Measurements from ENCODE around the gene TMEM59L. TPM values are rescaled to one million over a fixed set of nuclear protein-coding genes. Genes with fewer than 3 reads are reported as not detected.

The TMEM59L gene
- total RNA-seq, 1 donor from 2014 or later, result not detected

DNA sequence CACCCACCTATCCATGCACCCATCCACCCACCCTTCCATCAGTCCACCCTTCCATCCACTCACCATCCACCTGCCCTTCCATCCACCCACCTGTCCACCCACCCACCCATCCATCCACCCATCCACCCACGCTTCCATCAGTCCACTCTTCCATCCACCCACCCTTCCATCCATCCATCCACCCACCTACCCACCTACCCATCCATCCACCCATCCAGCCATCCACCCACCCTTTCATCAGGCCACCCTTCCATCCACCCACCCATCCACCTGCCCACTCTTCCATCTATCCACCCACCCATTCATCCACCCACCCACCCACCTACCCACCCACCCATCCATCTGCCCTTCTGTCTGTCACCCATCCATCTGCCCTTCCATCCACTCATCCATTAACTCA is 41.2 kb downstream of the TMEM59L start:
- Mint-ChIP-seq H3K4me1 (ENCODE audit: low read depth) (no peaks in the 10 kb centered on the region), H3K27me3 (ENCODE audit: low read depth) (no peaks in the 10 kb centered on the region), H3K27ac (no peak overlapping the region), H3K9me3 (no peaks in the 10 kb centered on the region), H3K4me3 (ENCODE audit: low read depth) (no peak overlapping the region), H3K36me3 (ENCODE audit: low read depth) (no peaks in the 10 kb centered on the region)
- intact Hi-C loops (cut with micrococcal nuclease), result no loop called here
- DNase-seq (ENCODE audit: low spot score), result no peak

DNA sequence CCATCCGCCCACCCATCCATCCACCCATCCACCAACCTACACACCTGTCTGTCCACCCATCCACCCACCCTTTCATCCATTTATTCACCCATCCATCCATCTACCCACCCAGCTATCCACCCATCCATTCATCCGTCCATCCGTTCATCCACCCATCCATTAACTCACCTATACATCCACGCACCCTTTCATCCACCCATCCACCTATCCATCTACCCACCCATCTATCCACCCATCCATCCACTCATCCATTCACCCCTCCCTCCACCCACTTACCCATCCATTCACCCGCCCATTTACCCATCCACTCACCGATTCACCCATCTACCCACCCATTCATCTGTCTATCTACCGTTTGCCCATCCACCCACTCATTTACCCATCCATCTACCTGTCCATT is 41.8 kb downstream of the TMEM59L start:
- H3K36me3 Mint-ChIP-seq (ENCODE audit: low read depth), result no peaks in the 10 kb centered on the region
- no peaks in the 10 kb centered on the region for H3K9me3 Mint-ChIP-seq
- no peak for DNase-seq (ENCODE audit: low spot score)
- intact Hi-C loops (cut with micrococcal nuclease), result no loop called here
- no peaks in the 10 kb centered on the region for H3K4me1 Mint-ChIP-seq (ENCODE audit: low read depth)
- no peak overlapping the region for H3K27ac Mint-ChIP-seq
- no peak overlapping the region for H3K4me3 Mint-ChIP-seq (ENCODE audit: low read depth)
- H3K27me3 Mint-ChIP-seq (ENCODE audit: low read depth), result no peaks in the 10 kb centered on the region

DNA sequence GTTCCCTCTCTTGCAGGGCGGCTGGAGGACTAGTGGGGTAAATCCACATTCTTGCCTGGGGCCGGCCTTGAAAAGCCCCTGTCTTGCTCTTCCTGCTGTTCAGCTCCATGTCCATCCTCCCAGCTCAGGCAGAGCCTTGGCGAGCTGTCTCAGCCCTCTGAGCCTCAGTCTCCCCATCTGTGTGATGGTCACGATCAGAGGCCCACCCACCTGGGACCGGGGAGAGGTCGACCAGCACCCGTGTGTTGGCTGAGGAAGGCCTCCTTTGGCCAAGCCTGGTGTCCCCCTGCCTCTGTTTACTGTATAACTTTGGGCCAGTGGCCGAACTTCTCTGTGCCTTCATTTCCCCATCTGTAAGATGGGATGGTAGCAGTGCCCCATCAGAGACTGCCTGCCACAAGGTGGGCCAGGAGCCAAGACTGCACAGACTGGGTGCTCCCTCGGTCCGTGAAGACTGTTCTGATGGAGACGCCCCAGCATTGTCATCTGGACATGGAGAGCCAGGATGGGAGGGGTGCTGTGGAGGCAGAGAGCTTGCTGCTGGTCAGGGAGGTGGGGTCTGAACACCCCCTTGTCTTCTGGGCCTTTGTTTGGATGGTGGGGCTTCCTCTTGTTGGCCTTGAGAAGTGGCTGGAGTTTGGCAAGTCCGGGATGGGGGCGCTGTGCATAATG is 42.6 kb downstream of the TMEM59L start:
- Mint-ChIP-seq H3K4me3 (ENCODE audit: low read depth) (no peak overlapping the region), H3K36me3 (ENCODE audit: low read depth) (no peaks in the 10 kb centered on the region), H3K4me1 (ENCODE audit: low read depth) (no peaks in the 10 kb centered on the region), H3K27ac (no peak overlapping the region), H3K9me3 (no peaks in the 10 kb centered on the region), H3K27me3 (ENCODE audit: low read depth) (no peaks in the 10 kb centered on the region)
- no peak for DNase-seq (ENCODE audit: low spot score)
- intact Hi-C loops (cut with micrococcal nuclease), result no loop called here

DNA sequence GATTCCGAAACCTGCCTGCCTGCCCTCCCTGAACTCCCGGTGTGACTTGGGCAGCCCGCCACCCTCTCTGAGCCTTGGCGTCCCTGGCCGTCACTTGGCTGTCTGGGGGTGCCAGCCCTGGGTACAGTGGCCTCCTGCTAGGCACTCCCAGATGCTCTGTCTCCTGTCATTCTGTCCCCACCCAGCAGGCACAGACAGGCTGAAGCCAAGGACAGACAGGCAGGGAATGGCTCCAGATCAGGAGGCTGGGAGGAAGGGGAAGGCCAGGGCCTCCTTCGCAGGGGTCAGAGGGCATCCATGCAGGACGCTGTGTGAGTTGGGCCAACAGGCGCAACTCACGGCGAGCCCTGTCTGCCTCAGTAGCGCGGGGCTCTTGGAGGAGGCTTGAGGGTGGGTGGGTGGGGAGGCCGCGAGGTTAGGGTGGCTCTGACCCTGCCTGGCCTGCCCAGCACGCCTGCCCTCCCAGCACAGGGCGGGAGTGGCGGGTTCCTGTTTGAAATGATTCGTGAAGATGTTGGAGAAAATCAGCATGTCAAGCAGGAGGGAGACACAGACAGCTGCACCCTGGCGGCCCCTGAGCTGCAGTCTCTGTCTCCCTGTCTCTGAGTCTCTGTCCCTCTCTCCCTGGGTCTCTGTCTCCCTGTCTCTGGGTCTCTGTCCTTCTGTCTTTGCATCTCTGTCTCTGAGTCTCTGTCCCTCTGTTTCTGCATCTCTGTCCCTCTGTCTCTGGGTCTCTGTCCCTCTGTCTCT is 43.8 kb downstream of the TMEM59L start:
- Mint-ChIP-seq H3K4me1 (ENCODE audit: low read depth) (peaks cover 2% of the 10 kb centered on the region), H3K36me3 (ENCODE audit: low read depth) (no peaks in the 10 kb centered on the region), H3K4me3 (ENCODE audit: low read depth) (no peak overlapping the region), H3K9me3 (no peaks in the 10 kb centered on the region), H3K27me3 (ENCODE audit: low read depth) (no peaks in the 10 kb centered on the region), H3K27ac (no peak overlapping the region)
- DNase-seq (ENCODE audit: low spot score), result no peak
- intact Hi-C loops (cut with micrococcal nuclease), result no loop called here

DNA sequence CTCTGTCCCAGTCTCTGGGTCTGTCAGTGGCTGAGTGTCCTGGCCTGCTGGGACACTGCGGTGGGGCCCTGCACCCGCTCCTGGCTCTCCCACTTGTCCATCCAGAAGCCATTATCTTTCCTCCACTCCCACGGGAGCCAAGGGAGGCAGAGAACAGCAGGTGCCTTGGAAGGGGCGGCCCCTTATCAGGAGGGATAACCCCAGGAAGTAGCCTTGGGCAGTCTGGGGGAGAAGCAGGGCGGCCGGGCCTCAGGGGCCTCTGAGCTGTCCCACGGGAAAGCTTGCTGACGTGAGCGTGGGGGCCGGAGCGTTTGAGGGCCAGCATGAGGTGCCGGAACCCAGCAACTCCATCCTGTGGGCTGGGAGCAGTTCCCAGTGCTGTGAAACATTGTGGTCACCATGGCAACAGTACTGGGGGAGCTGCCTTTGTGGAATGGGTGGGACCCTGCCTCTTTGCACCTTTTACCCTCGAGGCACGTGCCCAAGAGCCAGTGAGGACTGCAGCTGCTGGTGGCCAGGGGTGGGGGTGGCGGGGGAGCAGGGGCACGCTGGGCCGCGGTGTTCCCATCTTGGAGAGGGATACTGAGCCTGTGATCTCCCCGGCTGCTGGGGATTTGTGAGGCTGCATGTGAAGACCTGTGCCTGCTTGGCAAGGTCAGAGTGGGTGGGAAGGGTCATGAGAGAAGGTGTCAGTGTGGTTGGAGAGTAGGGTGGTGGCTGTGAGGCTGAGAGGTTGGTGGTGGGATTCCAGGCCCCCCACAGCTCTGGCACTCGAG is 45.1 kb downstream of the TMEM59L start:
- H3K4me1 Mint-ChIP-seq (ENCODE audit: low read depth), result peaks cover 2% of the 10 kb centered on the region
- intact Hi-C loops (cut with micrococcal nuclease), result no loop called here
- no peak for DNase-seq (ENCODE audit: low spot score)
- H3K27ac Mint-ChIP-seq, result no peak overlapping the region
- no peaks in the 10 kb centered on the region for H3K27me3 Mint-ChIP-seq (ENCODE audit: low read depth)
- H3K4me3 Mint-ChIP-seq (ENCODE audit: low read depth), result no peak overlapping the region
- H3K36me3 Mint-ChIP-seq (ENCODE audit: low read depth), result no peaks in the 10 kb centered on the region
- H3K9me3 Mint-ChIP-seq, result no peaks in the 10 kb centered on the region

DNA sequence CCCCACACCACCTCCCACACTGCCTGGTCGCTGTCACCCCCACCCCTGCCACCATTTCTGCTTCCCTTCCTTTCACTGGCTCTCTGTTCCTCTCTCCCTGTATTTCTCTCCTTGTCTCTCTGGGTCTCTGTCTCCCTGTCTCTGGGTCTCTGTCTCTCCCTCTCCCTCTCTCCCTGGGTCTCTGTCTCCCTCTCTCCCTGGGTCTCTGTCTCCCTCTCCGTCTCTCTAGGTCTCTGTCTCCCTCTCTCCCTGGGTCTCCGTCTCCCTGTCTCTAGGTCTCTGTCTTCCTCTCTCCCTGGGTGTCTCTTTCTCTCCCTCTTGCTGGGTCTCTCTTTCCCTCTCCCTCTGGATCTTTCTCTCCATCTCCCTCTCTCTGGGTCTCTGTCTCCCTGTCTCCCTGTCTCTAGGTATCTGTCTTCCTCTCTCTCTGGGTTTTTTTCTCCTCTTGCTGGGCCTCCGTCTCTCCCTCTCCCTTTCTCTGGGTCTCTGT is 45.7 kb downstream of the TMEM59L start:
- Mint-ChIP-seq H3K27me3 (ENCODE audit: low read depth) (no peaks in the 10 kb centered on the region), H3K36me3 (ENCODE audit: low read depth) (no peaks in the 10 kb centered on the region), H3K27ac (no peak overlapping the region), H3K9me3 (no peaks in the 10 kb centered on the region), H3K4me3 (ENCODE audit: low read depth) (no peak overlapping the region), H3K4me1 (ENCODE audit: low read depth) (peaks cover 2% of the 10 kb centered on the region)
- no peak for DNase-seq (ENCODE audit: low spot score)
- intact Hi-C loops (cut with micrococcal nuclease), result no loop called here

DNA sequence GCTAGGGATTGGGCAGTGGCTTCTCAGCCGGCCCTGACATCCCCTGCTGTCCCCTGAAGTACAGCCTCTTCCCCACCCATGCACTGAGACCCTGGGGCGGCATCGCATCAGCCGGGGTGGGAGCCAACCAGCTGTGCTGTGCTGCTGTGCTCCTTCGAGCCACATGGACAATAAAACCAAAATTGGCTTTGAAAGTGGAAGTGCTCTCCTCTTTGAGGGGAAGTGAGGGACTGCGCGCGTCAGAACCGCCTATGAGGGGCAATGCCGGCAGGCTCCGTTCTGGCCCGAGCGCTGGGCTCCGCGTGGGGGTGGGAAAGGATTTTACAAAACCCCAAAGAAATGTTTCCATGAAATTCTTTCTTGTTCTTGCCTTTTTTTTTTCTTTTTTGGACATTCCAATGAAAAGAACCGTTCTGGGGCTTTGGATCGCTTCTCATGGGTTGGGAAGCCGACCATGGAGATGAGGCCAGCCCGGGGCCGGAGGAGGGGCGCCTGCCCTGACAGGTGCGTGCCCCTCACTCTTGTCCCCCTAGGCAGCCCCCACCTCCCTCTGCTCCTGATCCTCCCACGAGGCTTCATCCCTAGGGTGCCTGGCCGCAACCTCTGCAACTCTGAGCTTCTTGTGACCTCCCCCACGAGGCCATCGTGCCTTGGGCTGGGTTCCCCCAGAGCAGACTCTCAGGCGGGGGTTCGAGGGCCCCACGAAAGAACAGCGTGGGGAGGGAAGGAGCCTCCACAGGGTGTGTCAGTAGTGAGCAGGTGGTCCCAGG is 46.8 kb downstream of the TMEM59L start:
- Mint-ChIP-seq H3K4me1 (ENCODE audit: low read depth) (peaks cover 2% of the 10 kb centered on the region), H3K4me3 (ENCODE audit: low read depth) (no peak overlapping the region)

DNA sequence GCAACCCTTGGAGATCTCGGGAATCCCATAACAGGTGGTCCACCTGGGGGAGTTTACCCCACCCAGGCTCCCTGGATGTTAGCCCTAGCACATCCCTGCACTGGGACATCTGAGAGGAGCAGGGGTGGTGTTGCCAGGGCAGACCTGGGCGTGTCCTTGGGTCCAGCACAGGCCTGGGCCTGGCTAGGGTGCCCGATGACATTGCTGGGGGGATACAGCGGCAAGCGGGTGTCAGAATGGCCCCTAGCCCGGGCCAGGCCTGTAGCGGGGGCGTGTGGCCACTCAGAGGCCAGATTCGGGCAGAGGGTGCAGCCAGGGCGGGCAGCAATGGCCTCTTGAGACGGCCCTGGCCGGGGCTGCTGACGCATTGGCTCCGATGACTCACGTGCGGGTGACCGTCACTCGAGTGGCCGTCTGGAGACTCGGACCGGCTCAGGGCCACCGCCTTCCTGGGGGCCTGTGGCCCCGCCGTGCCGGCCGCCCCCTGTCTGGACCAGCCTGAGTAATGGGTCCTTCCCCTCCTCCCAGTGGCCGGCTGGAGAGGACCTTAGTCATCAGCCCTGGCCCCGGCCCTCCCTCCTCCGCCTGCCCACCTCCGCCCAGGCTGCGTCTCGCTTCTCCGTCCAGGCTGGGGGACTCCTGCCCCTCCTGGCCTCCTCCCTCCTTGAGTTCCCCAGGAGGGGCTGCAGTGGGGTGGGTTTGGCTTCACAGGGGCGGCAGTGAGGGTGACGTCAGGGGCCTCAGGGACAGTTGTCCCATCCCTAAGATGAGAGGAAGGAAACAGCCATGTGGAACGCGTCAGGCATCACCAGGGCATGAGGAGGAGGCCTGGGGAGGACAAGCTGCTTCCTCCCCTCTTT is 47.6 kb downstream of the TMEM59L start:
- peaks cover 2% of the 10 kb centered on the region for H3K4me1 Mint-ChIP-seq (ENCODE audit: low read depth)
- H3K9me3 Mint-ChIP-seq, result no peaks in the 10 kb centered on the region
- no peaks in the 10 kb centered on the region for H3K36me3 Mint-ChIP-seq (ENCODE audit: low read depth)
- H3K4me3 Mint-ChIP-seq (ENCODE audit: low read depth), result no peak overlapping the region
- no peak overlapping the region for H3K27ac Mint-ChIP-seq
- DNase-seq (ENCODE audit: low spot score), result no peak
- H3K27me3 Mint-ChIP-seq (ENCODE audit: low read depth), result no peaks in the 10 kb centered on the region
- intact Hi-C loops (cut with micrococcal nuclease), result no loop called here

More for the DNA sequence above, 46.8 kb downstream of the TMEM59L start:
- Mint-ChIP-seq H3K9me3 (no peaks in the 10 kb centered on the region), H3K27me3 (ENCODE audit: low read depth) (no peaks in the 10 kb centered on the region), H3K27ac (no peak overlapping the region), H3K36me3 (ENCODE audit: low read depth) (no peaks in the 10 kb centered on the region)
- no peak for DNase-seq (ENCODE audit: low spot score)
- intact Hi-C loops (cut with micrococcal nuclease), result no loop called here

DNA sequence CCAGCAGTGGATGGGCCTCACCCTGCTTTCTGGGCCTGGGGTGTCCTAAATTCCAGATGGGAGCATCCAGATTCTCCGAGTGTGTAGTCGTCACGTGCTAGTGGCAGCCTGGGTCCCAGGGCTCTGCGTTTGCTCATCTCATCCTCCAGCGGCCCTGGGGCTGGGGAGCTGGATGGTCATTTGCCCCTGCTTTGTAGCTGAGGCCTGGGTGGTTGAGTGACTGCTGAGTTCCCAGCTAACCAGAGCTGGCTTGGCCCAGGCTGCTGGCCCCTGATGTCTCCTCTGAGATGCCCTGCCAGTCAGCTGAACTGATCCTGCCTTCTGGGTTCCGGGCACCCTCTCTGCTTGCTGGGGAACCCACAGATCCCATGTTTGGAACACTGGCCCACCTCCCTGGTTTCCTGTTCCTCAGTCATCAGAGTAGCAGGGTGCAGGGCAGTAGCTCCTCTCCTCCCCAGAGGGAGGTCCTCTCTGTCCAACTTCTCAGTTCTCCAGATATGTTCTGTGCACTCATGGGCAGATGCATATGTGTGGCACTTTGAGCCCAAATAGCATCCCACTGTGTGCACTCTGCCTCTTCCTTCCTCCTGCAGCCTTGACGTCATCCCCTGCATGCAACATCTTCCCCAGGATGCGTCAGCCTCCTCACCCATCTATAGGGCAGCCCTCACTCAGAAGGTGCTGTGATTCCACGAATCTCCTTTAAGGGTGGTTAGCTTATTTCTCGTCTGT is 48.4 kb downstream of the TMEM59L start:
- Mint-ChIP-seq H3K4me1 (ENCODE audit: low read depth) (peaks cover 2% of the 10 kb centered on the region), H3K27ac (no peak overlapping the region), H3K4me3 (ENCODE audit: low read depth) (no peak overlapping the region), H3K27me3 (ENCODE audit: low read depth) (no peaks in the 10 kb centered on the region), H3K36me3 (ENCODE audit: low read depth) (no peaks in the 10 kb centered on the region), H3K9me3 (no peaks in the 10 kb centered on the region)
- DNase-seq (ENCODE audit: low spot score), result no peak
- intact Hi-C loops (cut with micrococcal nuclease), result no loop called here

DNA sequence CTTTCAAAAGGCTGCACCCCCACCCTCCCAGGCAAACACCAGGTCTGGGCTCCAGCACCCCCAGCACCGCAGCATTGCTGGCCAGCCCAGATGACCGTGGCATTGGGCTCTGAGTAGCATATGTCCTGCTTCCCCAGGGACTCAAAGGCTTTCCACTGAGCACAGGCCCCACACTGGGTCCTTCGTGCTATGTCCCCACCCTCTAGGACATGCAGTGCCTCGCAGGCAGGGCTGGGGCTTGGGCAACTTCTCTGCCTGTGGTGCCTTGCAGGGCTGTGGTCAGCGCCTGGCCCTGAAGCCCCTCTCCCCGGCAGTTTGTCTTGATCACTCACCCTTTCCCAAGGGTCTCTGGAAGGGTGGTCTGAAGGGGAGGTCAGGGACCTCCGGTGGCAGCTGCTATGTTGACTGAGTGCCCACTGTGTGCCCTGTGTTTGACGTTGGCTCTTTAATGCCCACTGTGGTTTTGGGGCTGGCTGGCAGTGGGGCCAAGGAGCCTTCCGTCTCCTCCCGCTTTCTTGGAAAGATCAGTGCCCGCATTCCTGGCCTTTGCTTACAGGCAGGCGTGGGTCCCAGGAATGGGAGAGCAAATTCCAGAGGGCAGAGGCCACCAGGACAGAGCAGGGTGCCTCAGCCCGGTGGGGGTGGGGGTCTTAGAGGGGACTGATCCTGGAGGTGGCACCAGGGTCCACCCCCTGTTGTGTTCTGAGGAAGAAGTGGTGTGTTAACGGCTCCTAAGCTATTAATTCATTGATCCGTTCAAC is 50.5 kb downstream of the TMEM59L start:
- H3K27ac Mint-ChIP-seq, result no peak overlapping the region
- intact Hi-C loops (cut with micrococcal nuclease), result no loop called here
- DNase-seq (ENCODE audit: low spot score), result no peak
- no peaks in the 10 kb centered on the region for H3K9me3 Mint-ChIP-seq
- no peaks in the 10 kb centered on the region for H3K27me3 Mint-ChIP-seq (ENCODE audit: low read depth)
- H3K4me3 Mint-ChIP-seq (ENCODE audit: low read depth), result no peak overlapping the region
- H3K36me3 Mint-ChIP-seq (ENCODE audit: low read depth), result peaks cover 4% of the 10 kb centered on the region
- peaks cover 2% of the 10 kb centered on the region for H3K4me1 Mint-ChIP-seq (ENCODE audit: low read depth)
